H1 (cell line): Measurements from ENCODE around the gene NGFR. TPM values are rescaled to one million over a fixed set of nuclear protein-coding genes. Genes with fewer than 3 reads are reported as not detected.
A peak's percentile ranks its signal among the peaks of the same experiment; 100 is the strongest.

ENCODE experiments used
- ASH2L ChIP-seq: fragments of 200-600, 300-600 bp; sonication (generic); IDR thresholded peaks from one replicate; pipeline ENCODE4 v1.7.1; 2017; ENCODE audit warnings: low read length
- ATF2 ChIP-seq: IDR thresholded peaks from 2 replicates; pipeline ENCODE4 v1.6.1; 2012; ENCODE audit warnings: low read length, inconsistent platforms
- BACH1 ChIP-seq: IDR thresholded peaks from 2 replicates; pipeline ENCODE4 v1.6.1; 2012; ENCODE audit warnings: low read length, improper control_type of control experiment
- CBX8 ChIP-seq: fragments of 300-800, 300-1000 bp; sonication (generic); IDR thresholded peaks from 2 replicates; pipeline ENCODE4 v1.7.1; 2016; ENCODE audit warnings: low read depth, low read length, borderline replicate concordance
- CHD2 ChIP-seq: IDR thresholded peaks from 2 replicates; pipeline ENCODE4 v1.6.1; 2012; ENCODE audit warnings: low read length, improper control_type of control experiment
- CTBP2 ChIP-seq: IDR thresholded peaks from 2 replicates; pipeline ENCODE4 v1.7.0; 2011; ENCODE audit warnings: borderline replicate concordance, mild to moderate bottlenecking, moderate library complexity, mixed read lengths, low read length; ENCODE audit not compliant: insufficient read depth, insufficient read length
- E2F6 ChIP-seq: IDR thresholded peaks from 2 replicates; pipeline ENCODE4 v1.6.1; 2012; ENCODE audit warnings: inconsistent platforms
- EGR1 ChIP-seq: IDR thresholded peaks from 2 replicates; pipeline ENCODE4 v1.6.1; 2011; ENCODE audit warnings: low read depth, low read length, borderline replicate concordance
- EP300 ChIP-seq, 2 experiments: IDR thresholded peaks; 1 replicate in 1 of 2; 2 replicates in 1 of 2; pipeline ENCODE4 v1.6.1; 2011 to 2012; ENCODE audit warnings: low read depth in 2 of 2, low read length in 2 of 2, mild to moderate bottlenecking in 2 of 2, borderline replicate concordance in 1 of 2, inconsistent platforms in 1 of 2, moderate library complexity in 1 of 2
- EZH2 ChIP-seq: fragments of 200-600 bp; sonication (generic); IDR thresholded peaks from 2 replicates; pipeline ENCODE4 v1.7.1; 2012; ENCODE audit warnings: low read depth, mild to moderate bottlenecking, moderate library complexity, low read length, inconsistent platforms; ENCODE audit not compliant: severe bottlenecking
- GABPA ChIP-seq: IDR thresholded peaks from 2 replicates; pipeline ENCODE4 v1.6.1; 2011; ENCODE audit warnings: mild to moderate bottlenecking, low read length, moderate library complexity, borderline replicate concordance; ENCODE audit not compliant: insufficient read depth
- GTF2F1 ChIP-seq: IDR thresholded peaks from 2 replicates; pipeline ENCODE4 v1.6.1; 2012; ENCODE audit warnings: low read depth, low read length, improper control_type of control experiment, borderline replicate concordance
- HDAC6 ChIP-seq: IDR thresholded peaks from one replicate; pipeline ENCODE4 v1.7.1; 2012; ENCODE audit warnings: low read depth, mild to moderate bottlenecking, inconsistent platforms, low read length, moderate library complexity
- KDM5A ChIP-seq: fragments of 200-600 bp; IDR thresholded peaks from 2 replicates; pipeline ENCODE4 v1.7.1; 2012; ENCODE audit warnings: mild to moderate bottlenecking, low read length, inconsistent platforms, mixed read lengths
- MAFK ChIP-seq: IDR thresholded peaks from 2 replicates; pipeline ENCODE4 v1.6.1; 2012; ENCODE audit warnings: low read depth, mild to moderate bottlenecking, improper control_type of control experiment, low read length
- PHF8 ChIP-seq: fragments of 200-600 bp; sonication (generic); conservative IDR thresholded peaks from 2 replicates; pipeline ENCODE4 v1.7.1; 2012; ENCODE audit warnings: low read depth, mild to moderate bottlenecking, inconsistent platforms, low read length, moderate library complexity
- RBBP5 ChIP-seq: IDR thresholded peaks from 2 replicates; pipeline ENCODE4 v1.7.1; 2012; ENCODE audit warnings: low read depth, mild to moderate bottlenecking, inconsistent platforms, low read length, moderate library complexity, borderline replicate concordance
- SIRT6 ChIP-seq: IDR thresholded peaks from one replicate; pipeline ENCODE4 v1.7.1; 2012; ENCODE audit warnings: low read length, inconsistent platforms
- TBP ChIP-seq: IDR thresholded peaks from 2 replicates; pipeline ENCODE4 v1.6.1; 2011; ENCODE audit warnings: low read depth, low read length, improper control_type of control experiment
- TCF12 ChIP-seq: IDR thresholded peaks from 2 replicates; pipeline ENCODE4 v1.6.1; 2011; ENCODE audit warnings: low read depth, mild to moderate bottlenecking, low read length
- USF2 ChIP-seq: IDR thresholded peaks from 2 replicates; pipeline ENCODE4 v1.6.1; 2011; ENCODE audit warnings: low read length, improper control_type of control experiment
- ZNF274 ChIP-seq: IDR thresholded peaks from 2 replicates; pipeline ENCODE4 v1.7.0; 2012; ENCODE audit warnings: low read length, borderline replicate concordance; ENCODE audit errors: extremely low read depth
- polyA plus RNA-seq, 7 experiments: library from polyadenylated mRNA; depleted of rRNA in 3 of 7; stranded (reverse) in 5 of 7; unstranded in 2 of 7; fragments of >200 nt in 5 of 7; fragments of 200-250 nt in 2 of 7; gene quantifications; 1 replicate in 5 of 7; 2 replicates in 1 of 7; 4 replicates in 1 of 7; pipeline versions ENCODE4 v1.2.1 to v1.2.3, GENCODE V29; 2011 to 2013; ENCODE audit warnings: missing spikeins in 2 of 7, mixed read lengths in 2 of 7
- total RNA-seq: library from RNA; stranded (reverse); fragmentation: NEBNext Ultra II Directional; extraction: Animal tissue kit (Norgen Biotek cat#: 25700); gene quantifications from 2 replicates; pipeline ENCODE4 v1.2.1, GENCODE V29; 2021

The NGFR gene
- total and polyA plus RNA-seq, 2 of the 8 experiments (the other 6 are each of a cell fraction or from before 2014, with no cell fraction given) = 8.1 to 10.3 TPM

- TF ChIP-seq CHD2 (no peak), HDAC6 (no peak), BACH1 (no peak), ASH2L (peak; percentile 24), CTBP2 (no peak), TBP (peak; percentile 53; the same call in 1 of the 2 replicates), GTF2F1 (no peak), SIRT6 (no peak), PHF8 (no peak), CBX8 (no peak), TCF12 (0 out of 2 replicates have a peak, but pooled peaks have one; percentile 20), GABPA (no peak), E2F6 (no peak), ZNF274 (no peak), EZH2 (no peak), MAFK (no peak), KDM5A (no peak), USF2 (no peak), EGR1 (no peak), ATF2 (no peak), RBBP5 (no peak), EP300 (IDR thresholded peaks at IDR 0.05; ENCODE audit: borderline replicate concordance in 1 of 2, low read depth in 2 of 2, low read length in 2 of 2) (no peak)
These were observed 20.2 kb downstream of the NGFR start (continued) for GRCh38 chr17:49515196-49515770.
